Measurements from ENCODE around the gene PGRMC2. TPM values are rescaled to one million over a fixed set of nuclear protein-coding genes. Genes with fewer than 3 reads are reported as not detected.
A peak's percentile ranks its signal among the peaks of the same experiment; 100 is the strongest.

Gene PGRMC2
- total RNA-seq, 3 donors from 2014 or later = 75.3 to 91.5 (median 81.6) TPM

- TF ChIP-seq CTCF (IDR thresholded peaks at IDR 0.05) = no peak
- DNase-seq = peak; percentile 40 to 48 (median 44)
- H3K4me3 ChIP-seq = no peak overlapping the region
- no peaks in the 10 kb centered on the region for H3K9me3 ChIP-seq
- peaks cover 5% of the 10 kb centered on the region for H3K36me3 ChIP-seq (ENCODE audit: low read depth)
- ATAC-seq = no peak
- intact Hi-C loops (cut with DNase I, micrococcal nuclease) = no loop called here
- peaks cover 22% of the 10 kb centered on the region for H3K4me1 ChIP-seq (ENCODE audit: low read depth)
These were observed 2.3 kb downstream of the PGRMC2 start for GRCh38 chr4:128285085-128285997.

- no peak overlapping the region for H3K4me3 ChIP-seq
- no peak for TF ChIP-seq CTCF (IDR thresholded peaks at IDR 0.05)
These were observed 3.3 kb downstream of the PGRMC2 start for GRCh38 chr4:128284317-128284716.

GRCh38 chr4:128283071-128283470 is 4.5 kb downstream of the PGRMC2 start:
- Histone ChIP-seq H3K4me1 (ENCODE audit: low read depth) (peaks cover 22% of the 10 kb centered on the region), H3K36me3 (ENCODE audit: low read depth) (peaks cover 4% of the 10 kb centered on the region), H3K9me3 (no peaks in the 10 kb centered on the region), H3K4me3 (no peak overlapping the region)
- ATAC-seq = no peak
- intact Hi-C loops (cut with DNase I, micrococcal nuclease) = no loop called here
- DNase-seq = no peak
- no peak for TF ChIP-seq CTCF (IDR thresholded peaks at IDR 0.05)

More at GRCh38 chr4:128284317-128284716, 3.3 kb downstream of the PGRMC2 start:
- ATAC-seq = no peak
- Histone ChIP-seq H3K9me3 (no peaks in the 10 kb centered on the region), H3K4me1 (ENCODE audit: low read depth) (peaks cover 22% of the 10 kb centered on the region), H3K36me3 (ENCODE audit: low read depth) (peaks cover 5% of the 10 kb centered on the region)
- DNase-seq = peak in 1 of 3 donors; percentile 22
- intact Hi-C loops (cut with DNase I, micrococcal nuclease) = no loop called here

- Histone ChIP-seq H3K4me3 (no peak overlapping the region), H3K4me1 (ENCODE audit: low read depth) (peaks cover 22% of the 10 kb centered on the region), H3K9me3 (no peaks in the 10 kb centered on the region), H3K36me3 (ENCODE audit: low read depth) (no peaks in the 10 kb centered on the region)
- intact Hi-C loops (cut with DNase I, micrococcal nuclease) = no loop called here
- no peak for TF ChIP-seq CTCF (IDR thresholded peaks at IDR 0.05)
- ATAC-seq (no peak), DNase-seq (no peak)
These were observed 5.1 kb downstream of the PGRMC2 start for GRCh38 chr4:128282516-128282915.

- H3K4me1 ChIP-seq (ENCODE audit: low read depth) = peaks cover 20% of the 10 kb centered on the region
- DNase-seq (no peak), ATAC-seq (no peak)
- intact Hi-C loops (cut with DNase I, micrococcal nuclease) = no loop called here
- no peaks in the 10 kb centered on the region for H3K9me3 ChIP-seq
- TF ChIP-seq CTCF (IDR thresholded peaks at IDR 0.05) = no peak
- H3K36me3 ChIP-seq (ENCODE audit: low read depth) = no peaks in the 10 kb centered on the region
- no peak overlapping the region for H3K4me3 ChIP-seq
These were observed 6.3 kb downstream of the PGRMC2 start for GRCh38 chr4:128281354-128281753.

Data from mucosa of descending colon (tissue), 3 donors.